ENCODE measurements around the gene SNAPC4.

Gene SNAPC4

GRCh38 chr9:136438548-136439480 lies 38.8 kb upstream of the SNAPC4 start:
- TF ChIP-seq POLR2A (IDR thresholded peaks at IDR 0.05; ENCODE audit: low read length) = no peak
- TF ChIP-seq GATA1 (IDR thresholded peaks at IDR 0.05; ENCODE audit: low read depth, low read length) = no peak
- DNase-seq = peak; percentile 63 to 70

DNA sequence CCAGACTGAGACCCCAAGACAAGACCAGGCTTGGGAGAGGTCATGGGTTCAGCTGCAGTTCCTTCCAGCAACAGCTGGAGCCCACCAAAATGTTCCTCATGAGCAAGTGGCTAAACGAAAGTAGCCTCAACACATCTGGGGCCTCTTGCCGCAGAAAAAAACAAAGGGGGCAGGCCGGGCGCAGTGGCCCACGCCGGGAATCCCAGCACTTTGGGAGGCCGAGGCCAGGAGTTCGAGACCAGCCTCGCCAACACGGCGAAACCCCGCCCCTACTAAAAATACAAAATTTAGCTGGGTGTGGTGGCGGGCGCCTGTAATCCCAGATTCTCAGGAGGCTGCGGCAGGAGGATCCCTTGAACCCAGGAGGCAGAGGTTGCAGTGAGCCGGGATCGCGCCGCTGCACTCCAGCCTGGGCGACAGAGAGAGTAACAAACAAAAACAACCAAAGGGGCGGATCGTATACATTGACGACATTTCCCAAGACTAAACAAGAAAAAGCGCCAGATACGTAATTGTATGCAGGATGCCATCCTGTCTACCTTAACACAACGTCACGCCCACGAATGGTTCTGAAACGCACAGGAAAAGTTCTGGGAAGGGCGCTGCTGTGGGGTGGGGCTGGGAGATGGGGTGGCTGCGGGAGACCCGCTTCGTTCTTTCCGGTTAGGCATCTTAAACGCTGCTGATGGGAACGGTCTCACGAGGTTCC lies 38.0 kb upstream of the SNAPC4 start:
- no peak for DNase-seq
- no peak for TF ChIP-seq POLR2A (IDR thresholded peaks at IDR 0.05; ENCODE audit: low read length)
- no peak for TF ChIP-seq GATA1 (IDR thresholded peaks at IDR 0.05; ENCODE audit: low read depth, low read length)

GRCh38 chr9:136437430-136437829 lies 37.5 kb upstream of the SNAPC4 start:
- TF ChIP-seq POLR2A (IDR thresholded peaks at IDR 0.05; ENCODE audit: low read length) = no peak
- no peak for TF ChIP-seq GATA1 (IDR thresholded peaks at IDR 0.05; ENCODE audit: low read depth, low read length)
- DNase-seq = peak; percentile 26 to 28

DNA sequence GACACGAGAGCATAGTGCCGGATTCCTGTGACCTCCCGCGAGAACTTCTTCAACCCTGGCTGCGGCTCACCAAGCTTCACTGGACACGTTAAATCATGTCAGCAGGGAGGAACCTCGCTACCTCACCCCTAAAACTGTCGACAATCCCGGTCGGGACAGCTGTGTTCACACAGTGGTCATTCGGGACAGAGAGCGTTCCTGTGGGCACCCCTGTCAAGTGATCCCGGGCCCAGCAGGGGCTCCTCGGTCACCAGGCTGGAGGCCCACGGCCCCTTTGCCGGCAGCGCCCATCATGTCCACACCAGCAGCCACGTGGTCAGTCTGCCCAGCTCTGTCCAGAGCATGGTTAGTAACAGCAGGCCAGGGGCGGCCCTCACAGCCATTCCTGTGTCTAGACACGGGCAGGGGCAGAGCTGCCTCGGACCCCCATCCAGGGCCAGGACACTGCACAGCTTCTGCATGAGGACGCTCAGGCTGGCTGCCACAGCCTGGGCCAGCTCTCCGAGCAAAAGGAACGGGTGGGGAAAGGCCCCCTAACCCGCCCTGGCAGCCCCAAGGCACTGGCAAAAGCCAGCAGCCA lies 36.2 kb upstream of the SNAPC4 start:
- no peak for TF ChIP-seq GATA1 (IDR thresholded peaks at IDR 0.05; ENCODE audit: low read depth, low read length)
- no peak for TF ChIP-seq POLR2A (IDR thresholded peaks at IDR 0.05; ENCODE audit: low read length)
- no peak for DNase-seq

- DNase-seq = no peak
- TF ChIP-seq POLR2A (IDR thresholded peaks at IDR 0.05; ENCODE audit: low read length) (no peak), GATA1 (IDR thresholded peaks at IDR 0.05; ENCODE audit: low read depth, low read length) (no peak)
Measured at GRCh38 chr9:136434580-136435169, 34.7 kb upstream of the SNAPC4 start.

- DNase-seq = no peak
Measured at GRCh38 chr9:136433849-136434579, 34.0 kb upstream of the SNAPC4 start.

DNA sequence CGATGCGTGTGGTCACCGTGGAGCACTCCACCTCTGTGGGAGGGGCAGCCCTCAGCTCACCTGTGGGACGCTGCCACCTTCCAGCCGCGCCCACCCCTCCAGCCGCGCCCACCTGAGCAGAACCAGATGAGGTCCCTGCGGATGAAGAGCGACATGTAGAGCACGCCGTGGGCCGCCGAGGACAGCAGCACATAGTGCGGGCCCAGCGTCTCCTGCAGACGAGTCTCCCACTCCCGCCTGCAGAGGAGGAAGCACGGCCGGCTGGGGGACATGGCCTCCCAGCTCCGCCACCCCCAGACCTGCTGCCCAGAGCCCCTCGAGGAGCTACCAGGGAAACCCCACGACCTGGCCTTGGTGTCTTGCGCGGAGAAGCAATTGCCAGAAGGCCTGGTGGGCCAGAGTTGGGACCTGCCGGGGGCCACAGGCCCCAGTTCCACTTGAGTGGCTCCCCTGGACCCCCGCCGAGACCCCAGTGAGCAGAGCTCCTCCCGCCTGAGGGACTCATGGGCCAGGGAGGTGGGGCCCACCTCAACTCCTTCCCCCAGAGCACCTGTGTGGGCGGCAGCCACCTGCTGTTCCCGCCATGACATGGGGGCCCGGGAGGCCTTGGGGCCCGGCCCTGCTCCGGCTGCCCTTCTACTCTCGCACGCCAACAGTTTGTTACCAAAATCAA lies 33.2 kb upstream of the SNAPC4 start:
- TF ChIP-seq POLR2A (IDR thresholded peaks at IDR 0.05; ENCODE audit: low read length) (no peak), GATA1 (IDR thresholded peaks at IDR 0.05; ENCODE audit: low read depth, low read length) (no peak)
- DNase-seq = no peak

More at GRCh38 chr9:136433849-136434579, 34.0 kb upstream of the SNAPC4 start:
- TF ChIP-seq POLR2A (IDR thresholded peaks at IDR 0.05; ENCODE audit: low read length) (no peak), GATA1 (IDR thresholded peaks at IDR 0.05; ENCODE audit: low read depth, low read length) (no peak)

DNA sequence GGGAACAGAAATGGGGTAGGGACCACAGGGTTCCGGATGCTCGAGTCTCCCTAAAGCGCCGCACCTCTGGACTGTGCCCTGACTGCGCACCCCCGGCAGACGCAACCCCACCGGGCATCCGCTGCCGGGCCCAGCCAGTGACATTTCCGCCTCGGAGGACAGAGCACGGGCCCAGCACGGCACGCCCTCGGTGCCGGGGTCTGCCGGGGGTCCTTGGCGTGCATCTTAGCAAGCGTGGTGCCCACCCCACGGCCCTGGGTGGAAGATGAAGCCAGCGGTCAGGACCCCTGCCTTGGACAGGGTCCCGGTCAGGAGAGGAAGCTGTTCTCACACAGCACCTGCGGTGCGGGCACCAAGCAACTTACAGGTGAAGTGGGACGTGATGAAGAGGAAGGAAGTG lies 32.6 kb upstream of the SNAPC4 start:
- TF ChIP-seq GATA1 (IDR thresholded peaks at IDR 0.05; ENCODE audit: low read depth, low read length) (no peak), POLR2A (IDR thresholded peaks at IDR 0.05; ENCODE audit: low read length) (no peak)
- DNase-seq = no peak

DNA sequence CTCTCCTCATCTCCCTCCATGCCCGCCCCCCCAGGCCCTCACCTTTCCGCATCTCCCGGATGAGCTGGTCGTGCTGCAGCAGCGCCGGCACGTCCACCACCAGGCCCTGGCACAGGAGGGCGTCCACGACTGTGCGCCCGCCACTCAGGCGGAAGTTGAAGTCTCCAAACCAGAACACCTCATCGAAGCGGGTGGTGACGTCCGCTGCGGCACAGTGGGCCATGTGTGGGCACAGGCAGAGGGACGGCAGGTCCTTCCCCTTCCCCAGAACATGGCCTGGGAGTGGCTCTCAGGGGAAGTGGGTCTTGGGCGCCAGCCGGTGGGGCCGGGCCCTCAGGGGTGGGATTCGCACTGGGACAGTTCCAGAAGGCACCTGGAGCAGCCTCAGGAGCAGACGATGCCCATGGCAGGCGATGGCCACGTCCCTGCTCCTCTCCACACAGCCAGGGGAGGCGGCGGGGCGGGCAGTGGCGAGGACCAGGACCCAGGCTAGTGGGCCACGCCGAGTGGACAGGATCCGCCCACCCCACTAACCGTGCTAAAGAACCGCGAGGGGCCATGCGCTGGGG lies 31.9 kb upstream of the SNAPC4 start:
- TF ChIP-seq POLR2A (IDR thresholded peaks at IDR 0.05; ENCODE audit: low read length) (no peak), GATA1 (IDR thresholded peaks at IDR 0.05; ENCODE audit: low read depth, low read length) (no peak)
- DNase-seq = no peak

DNA sequence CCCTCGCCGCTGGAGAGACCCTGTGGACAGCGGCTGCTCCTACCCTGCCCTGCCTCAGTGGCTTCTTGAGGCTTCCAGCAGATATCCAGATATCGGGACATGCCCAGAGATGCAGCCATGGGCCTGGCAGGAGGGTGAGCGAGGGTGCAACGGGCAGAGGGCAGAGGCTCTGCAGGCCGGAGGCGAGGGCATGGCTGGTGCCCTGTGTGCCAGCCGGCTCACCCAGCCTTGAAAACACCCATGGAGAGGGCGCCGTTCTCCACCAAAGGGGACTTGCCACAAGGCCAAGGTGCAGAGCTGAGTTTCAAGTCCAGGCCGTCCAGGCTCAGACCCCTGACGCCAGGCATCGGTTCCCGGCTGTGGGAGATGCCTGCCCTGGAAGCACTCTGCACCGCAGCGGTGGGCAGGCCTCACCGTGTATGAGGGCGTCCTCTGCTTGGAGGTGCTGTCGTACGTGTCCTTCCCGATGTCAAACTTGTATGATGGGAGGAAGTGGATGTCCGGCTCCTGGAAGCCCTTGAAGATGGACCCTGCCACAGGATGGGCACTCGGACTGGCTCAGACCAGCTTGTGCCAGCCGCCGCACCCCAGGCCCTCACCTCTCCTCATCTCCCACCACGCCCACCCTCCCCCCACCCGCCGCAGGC lies 30.7 kb upstream of the SNAPC4 start:
- TF ChIP-seq GATA1 (IDR thresholded peaks at IDR 0.05; ENCODE audit: low read depth, low read length) = no peak
- no peak for TF ChIP-seq POLR2A (IDR thresholded peaks at IDR 0.05; ENCODE audit: low read length)
- DNase-seq = no peak

DNA sequence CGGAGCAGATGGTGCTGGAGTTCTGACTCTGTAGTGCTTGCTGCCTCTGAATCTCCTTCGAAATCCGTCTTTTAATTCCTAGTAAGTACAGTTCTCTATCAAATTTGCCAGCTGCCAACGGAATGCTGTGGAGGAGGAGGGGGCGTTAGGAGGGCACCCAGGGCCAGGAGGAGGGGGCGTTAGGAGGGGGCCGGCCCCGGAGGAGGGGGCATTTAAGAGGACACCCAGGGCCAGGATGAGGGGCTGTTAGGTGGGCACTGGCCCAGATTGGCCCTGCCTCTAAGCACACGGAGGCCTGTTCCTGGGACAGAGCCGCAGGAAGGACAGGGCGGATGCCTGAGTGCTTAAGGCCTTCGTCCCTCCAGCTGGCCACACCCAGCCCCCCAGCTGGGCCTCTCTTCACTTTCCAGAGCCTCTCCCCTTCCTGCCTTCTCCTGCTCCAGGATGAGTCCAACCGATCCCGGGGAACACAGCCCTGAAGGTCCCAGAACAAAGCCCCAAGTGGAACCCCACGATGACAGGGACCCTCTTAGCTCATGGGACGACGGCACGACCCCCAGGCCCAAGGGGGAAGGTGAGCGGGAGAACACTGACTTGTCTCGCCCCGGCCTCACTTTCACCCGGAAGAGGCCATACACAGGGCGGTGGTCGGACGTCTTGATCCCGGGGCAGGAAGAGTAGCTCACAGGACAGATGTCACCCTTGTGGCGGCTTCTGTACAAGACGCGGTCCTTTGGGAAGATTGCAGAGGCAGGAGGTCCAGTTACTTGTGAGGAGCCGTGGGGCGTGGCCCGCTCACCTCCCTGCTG lies 29.9 kb upstream of the SNAPC4 start:
- TF ChIP-seq GATA1 (IDR thresholded peaks at IDR 0.05; ENCODE audit: low read depth, low read length) = no peak
- DNase-seq = no peak

Data from erythroblast (primary cell).